Heart left ventricle (tissue), 16 donors: ENCODE results near the gene CD34. TPM values are rescaled to one million over a fixed set of nuclear protein-coding genes. Genes with fewer than 3 reads are reported as not detected.
A peak's percentile ranks its signal among the peaks of the same experiment; 100 is the strongest.

Source experiments
- ATAC-seq, 4 donors: fragments of 200-7000 bp; cut with Tn5 transposase; one replicate each; pipeline ENCODE4 v1.9.1; 2020 to 2022; ENCODE audit warnings: moderate library complexity in 4 of 4, mild to moderate bottlenecking in 3 of 4, moderate number of reproducible peaks in 1 of 4
- DNase-seq, 5 donors: peaks; one replicate each; pipeline ENCODE4 v3.0.0-alpha.2; 2020
- H3K27ac ChIP-seq, 12 donors: fragments of 200-600 bp; sonication (generic) in 4 of 12; one replicate each; pipeline versions ENCODE4 v1.5.0 to v1.8.0; 2016 to 2022; ENCODE audit warnings: mild to moderate bottlenecking in 2 of 12
- H3K27me3 ChIP-seq, 9 donors: fragments of 200-600 bp; sonication (generic) in 2 of 9; one replicate each; pipeline versions ENCODE4 v1.5.1 to v1.8.0; 2016 to 2022; ENCODE audit warnings: mild to moderate bottlenecking in 3 of 9
- H3K36me3 ChIP-seq, 9 donors: fragments of 200-600 bp; sonication (generic) in 2 of 9; one replicate each; pipeline versions ENCODE4 v1.5.0 to v1.8.0; 2018 to 2022; ENCODE audit warnings: mild to moderate bottlenecking in 2 of 9
- H3K4me1 ChIP-seq, 12 donors: fragments of 200-600 bp; sonication (generic) in 4 of 12; one replicate each; pipeline versions ENCODE4 v1.5.0 to v1.8.0; 2016 to 2022; ENCODE audit warnings: mild to moderate bottlenecking in 3 of 12
- H3K4me3 ChIP-seq, 12 donors: fragments of 200-600 bp; sonication (generic) in 4 of 12; one replicate each; pipeline versions ENCODE4 v1.5.0 to v1.8.0; 2017 to 2022; ENCODE audit warnings: mild to moderate bottlenecking in 9 of 12, moderate library complexity in 4 of 12
- H3K9me3 ChIP-seq, 12 donors: fragments of 200-600 bp; sonication (generic) in 4 of 12; one replicate each; pipeline versions ENCODE4 v1.5.0 to v1.8.0; 2016 to 2022; ENCODE audit warnings: mild to moderate bottlenecking in 1 of 12
- CTCF ChIP-seq, 12 donors: fragments of 200-600 bp; sonication (generic) in 4 of 12; IDR thresholded peaks; one replicate each; pipeline versions ENCODE4 v1.5.0 to v1.8.0; 2018 to 2022; ENCODE audit warnings: antibody characterized with exemption in 12 of 12, mild to moderate bottlenecking in 5 of 12
- POLR2A ChIP-seq, 2 donors: fragments of 450-650 bp; IDR thresholded peaks; one replicate each; pipeline ENCODE4 v1.6.1; 2017; ENCODE audit warnings: antibody characterized with exemption in 2 of 2, mild to moderate bottlenecking in 2 of 2, moderate library complexity in 2 of 2
- WGBS, 4 donors: extraction: QIAGEN DNeasy Blood & Tissue Kit in 2 of 4; methylation state at CpG; one replicate each; pipeline versions ENCODE4 v1.1.5 to v1.1.7; 2013 to 2018; 5-methylcytosine and 5-hydroxymethylcytosine counted together
- intact Hi-C, 10 donors: fragments of 100-400 bp; cut with DNase I; formaldehyde crosslinking; loops; one replicate each; pipeline versions ENCODE4 v1.11.1 to v1.14.2; 2022
- polyA plus RNA-seq, 2 donors: library from polyadenylated mRNA; stranded (reverse); fragments of 200-250 nt; gene quantifications; one replicate each; pipeline ENCODE4 v1.2.3, GENCODE V29; 2013
- total RNA-seq, 9 donors: library from RNA; depleted of rRNA in 2 of 9; stranded (reverse); fragments of >200 nt in 2 of 9; fragmentation: NEBNext Ultra II Directional in 3 of 9; extraction: Animal tissue kit (Norgen Biotek cat#: 25700) in 3 of 9; gene quantifications; one replicate each; pipeline versions ENCODE4 v1.1.0 to v1.2.4, GENCODE V29; 2016 to 2023
- donor health status: ischemic (EF 13 %, LVEDD 7.1; RV severe dilation, severe dysfunction).
- donor health status: healthy with polysubstance abuse.
- donor health status: DM: no; HTN: yes; CAD: no.
- donor health status: DM: no; HTN: no; CAD: no.
- donor health status: ischemic (EF 25% LVEDD 6.9; RV normal size, moderate dysfunction).
- donor health status: ischemic (EF 25% LVEDD 5.7; RV mildly dilated, moderate dysfunction).
- donor health status: healthy.
- donor health status: DM: yes; HTN: yes; CAD: no.
- donor health status: ischemic (EF 35%, LVEDD 5.7; RV mildly dilated, moderate dysfunction).
- donor health status: nonischemic (EF 11% LVEDD 7.7; RV severe dilation, severe dysfunction).
- donor health status: DM: yes; HTN: yes; CAD: no.
- donor health status: PGD.
- donor health status: ischemic (EF 29% LVEDD 5.4; RV normal size, mild dysfunction).
- donor health status: nonischemic (EF 23%, LVEDD 6.1; RV moderate dilation, normal function).

CD34 gene
- total and polyA plus RNA-seq, 11 donors, result 37.4 to 103 (median 63.0) TPM

GRCh38 chr1:207902566-207902965, 8.4 kb downstream of the CD34 start:
- no peak for TF ChIP-seq POLR2A (IDR thresholded peaks at IDR 0.05)
- no peak for TF ChIP-seq CTCF (IDR thresholded peaks at IDR 0.05)
- H3K4me1 ChIP-seq, result peaks cover 0 to 94% (median 51%) of the 10 kb centered on the region in 12 donors
- peak overlapping the region in 1 of 12 donors; percentile 13 for H3K4me3 ChIP-seq
- WGBS, 4 donors, result 34 to 52% (median 50%) methylated on average over 3 to 5 of the region's 5 CpGs
- peak overlapping the region; percentile 12 to 65 (median 56) for H3K27ac ChIP-seq
- H3K36me3 ChIP-seq, result peaks cover 0 to 31% (median 6%) of the 10 kb centered on the region in 9 donors
- H3K27me3 ChIP-seq, result no peaks in the 10 kb centered on the region
- peak in 3 of 4 donors; percentile 29 to 36 (median 35) for ATAC-seq
- DNase-seq, result no peak
- intact Hi-C loops, result no loop called here
- H3K9me3 ChIP-seq, result no peaks in the 10 kb centered on the region

- H3K27me3 ChIP-seq, result no peaks in the 10 kb centered on the region
- DNase-seq (no peak), ATAC-seq (peak in 2 of 4 donors; percentile 13 to 51)
- TF ChIP-seq POLR2A (IDR thresholded peaks at IDR 0.05) (no peak), CTCF (IDR thresholded peaks at IDR 0.05) (no peak)
- peak overlapping the region in 7 of 12 donors; percentile 8 to 65 (median 16) for H3K27ac ChIP-seq
- H3K4me3 ChIP-seq, result no peak overlapping the region
- H3K4me1 ChIP-seq, result peaks cover 0 to 90% (median 48%) of the 10 kb centered on the region in 12 donors
- no peaks in the 10 kb centered on the region for H3K9me3 ChIP-seq
- intact Hi-C loops, result no loop called here
- H3K36me3 ChIP-seq, result peaks cover 0 to 44% (median 6%) of the 10 kb centered on the region in 9 donors
- WGBS, 4 donors, result 71 to 86% (median 81%) methylated on average over 2 of the region's 2 CpGs
Observed at GRCh38 chr1:207901041-207901653, 9.8 kb downstream of the CD34 start.

- no peak for DNase-seq
- H3K27me3 ChIP-seq, result no peaks in the 10 kb centered on the region
- no peak overlapping the region for H3K4me3 ChIP-seq
- H3K36me3 ChIP-seq, result peaks cover 0 to 65% (median 10%) of the 10 kb centered on the region in 9 donors
- peaks cover 0 to 90% (median 35%) of the 10 kb centered on the region in 12 donors for H3K4me1 ChIP-seq
- TF ChIP-seq POLR2A (IDR thresholded peaks at IDR 0.05) (no peak), CTCF (IDR thresholded peaks at IDR 0.05) (no peak)
- intact Hi-C loops, result loop anchor here in 2 of 10 donors (5.0 to 10.0 kb wide), 2 partner anchors 63 to 346 kb away; partner anchors contain the start of gene PLXNA2 (in 1 of the 2)
- no peak for ATAC-seq
- 47 to 58% (median 50%) methylated on average over 3 of the region's 3 CpGs for WGBS, 4 donors
- no peaks in the 10 kb centered on the region for H3K9me3 ChIP-seq
- H3K27ac ChIP-seq, result peak overlapping the region in 8 of 12 donors; percentile 13 to 53 (median 30)
Observed at GRCh38 chr1:207898836-207899235, 12.1 kb downstream of the CD34 start.

GRCh38 chr1:207898260-207898659, 12.7 kb downstream of the CD34 start:
- no peak overlapping the region for H3K4me3 ChIP-seq
- no peaks in the 10 kb centered on the region for H3K27me3 ChIP-seq
- no peak for TF ChIP-seq POLR2A (IDR thresholded peaks at IDR 0.05)
- TF ChIP-seq CTCF (IDR thresholded peaks at IDR 0.05), result no peak
- ATAC-seq (no peak), DNase-seq (no peak)
- peaks cover 0 to 90% (median 35%) of the 10 kb centered on the region in 12 donors for H3K4me1 ChIP-seq
- H3K9me3 ChIP-seq, result no peaks in the 10 kb centered on the region
- H3K27ac ChIP-seq, result peak overlapping the region in 10 of 12 donors; percentile 0 to 53 (median 24)
- peaks cover 0 to 68% (median 10%) of the 10 kb centered on the region in 9 donors for H3K36me3 ChIP-seq
- 38 to 58% (median 49%) methylated on average over 2 of the region's 2 CpGs for WGBS, 4 donors
- intact Hi-C loops, result loop anchor here in 2 of 10 donors (5.0 to 10.0 kb wide), 2 partner anchors 64 to 347 kb away; partner anchors contain the start of gene PLXNA2 (in 1 of the 2)
